A549 (cell line): ENCODE measurements around the gene BACH1. TPM values are rescaled to one million over a fixed set of nuclear protein-coding genes. Genes with fewer than 3 reads are reported as not detected.

Experiments
- ATAC-seq, 2 experiments: fragments of 200-7000 bp in 1 of 2; fragments of >200 bp in 1 of 2; cut with Nextera tagmentation in 1 of 2; cut with Tn5 transposase in 1 of 2; 3 replicates each; pipeline versions ENCODE4 v1.8.0 to v1.9.1; 2018 to 2020; ENCODE audit warnings: mild to moderate bottlenecking in 1 of 2, moderate library complexity in 1 of 2
- CTCF ChIA-PET: fragments of 300-600 bp; sonication (Branson Sonifier 250); formaldehyde crosslinking; extraction: SDS; loops from one replicate; lab custom pipeline; 2021; ENCODE audit warnings: antibody characterized with exemption, inconsistent platforms; lab: Yijun Ruan, JAX
- POLR2A ChIA-PET: fragments of 350-600 bp; formaldehyde crosslinking; extraction: SDS; loops from one replicate; lab custom pipeline; 2021; ENCODE audit warnings: antibody characterized with exemption, inconsistent platforms; lab: Yijun Ruan, JAX
- DNase-seq, 2 experiments: peaks; one replicate each; pipeline versions ENCODE4 v3.0.0 to v3.0.0-alpha.2; 2011 to 2016; ENCODE audit warnings: low read depth in 1 of 2, low spot score in 1 of 2
- FAIRE-seq: peaks from 2 replicates; lab custom pipeline; 2011; peaks lifted over from hg19 to GRCh38; lab: Jason Lieb, UNC
- H3K27ac ChIP-seq, 2 experiments: fragments of >200 bp; sonication (Bioruptor Twin); formaldehyde crosslinking; 3 replicates each; pipeline ENCODE4 v1.5.1; 2016 to 2017
- H3K4me1 ChIP-seq: fragments of >200 bp; sonication (Bioruptor Twin); formaldehyde crosslinking; 3 replicates; pipeline ENCODE4 v1.6.1; 2016
- H3K4me2 ChIP-seq: fragments of >200 bp; sonication (Bioruptor Twin); formaldehyde crosslinking; 3 replicates; pipeline ENCODE4 v1.6.1; 2016
- H3K4me3 ChIP-seq: fragments of >200 bp; sonication (Bioruptor Twin); formaldehyde crosslinking; 3 replicates; pipeline ENCODE4 v1.5.1; 2016
- H3K9me3 ChIP-seq: fragments of >200 bp; sonication (Bioruptor Twin); formaldehyde crosslinking; 3 replicates; pipeline ENCODE4 v1.6.1; 2016
- CEBPB ChIP-seq, 2 experiments: fragments of >200 bp in 1 of 2; sonication (Bioruptor Twin) in 1 of 2; formaldehyde crosslinking in 1 of 2; IDR thresholded peaks; 2 replicates each; pipeline ENCODE4 v1.6.1; 2012 to 2016
- EHMT2 ChIP-seq: fragments of 200-600 bp; sonication (generic); IDR thresholded peaks from 2 replicates; pipeline ENCODE4 v1.6.1; 2016; ENCODE audit warnings: antibody characterized with exemption, low read depth, mild to moderate bottlenecking, moderate library complexity
- ESRRA ChIP-seq: fragments of 150-350 bp; IDR thresholded peaks from 2 replicates; pipeline ENCODE4 v1.6.1; 2014; ENCODE audit warnings: mild to moderate bottlenecking, low read length, borderline replicate concordance
- GATA3 ChIP-seq: IDR thresholded peaks from 2 replicates; pipeline ENCODE4 v1.6.1; 2012; ENCODE audit warnings: borderline replicate concordance
- HEYL ChIP-seq: fragments of 250-450 bp; sonication (Bioruptor Pico); IDR thresholded peaks from 2 replicates; pipeline ENCODE4 v1.8.0; 2021; ENCODE audit warnings: mild to moderate bottlenecking, moderate library complexity
- HMGXB4 ChIP-seq: fragments of 250-450 bp; sonication (Bioruptor Pico); IDR thresholded peaks from 2 replicates; pipeline ENCODE4 v1.5.0; 2021; ENCODE audit warnings: mild to moderate bottlenecking, moderate library complexity, borderline replicate concordance
- HOXA7 ChIP-seq: fragments of 250-450 bp; sonication (Bioruptor Pico); IDR thresholded peaks from 2 replicates; pipeline ENCODE4 v1.5.0; 2020; ENCODE audit warnings: mild to moderate bottlenecking, moderate library complexity
- HOXB5 ChIP-seq: fragments of 250-450 bp; sonication (Bioruptor Pico); IDR thresholded peaks from 2 replicates; pipeline ENCODE4 v1.5.0; 2020; ENCODE audit warnings: mild to moderate bottlenecking, moderate library complexity
- KDM1A ChIP-seq: fragments of 200-600 bp; sonication (generic); IDR thresholded peaks from 2 replicates; pipeline ENCODE4 v1.6.1; 2016; ENCODE audit warnings: low read depth, mild to moderate bottlenecking
- MAFK ChIP-seq: fragments of 450-650 bp; IDR thresholded peaks from 2 replicates; pipeline ENCODE4 v1.6.1; 2014; ENCODE audit not compliant: partially characterized antibody
- MAZ ChIP-seq: fragments of 150-350 bp; IDR thresholded peaks from 2 replicates; pipeline ENCODE4 v1.6.1; 2014; ENCODE audit warnings: antibody characterized with exemption, low read depth, low read length, borderline replicate concordance
- MYC ChIP-seq: IDR thresholded peaks from 2 replicates; pipeline ENCODE4 v1.6.1; 2012; ENCODE audit warnings: mild to moderate bottlenecking, inconsistent platforms, low read length, improper control_type of control experiment, borderline replicate concordance
- NFE2L2 ChIP-seq: fragments of 150-350 bp; conservative IDR thresholded peaks from 2 replicates; pipeline ENCODE4 v1.6.1; 2014; ENCODE audit warnings: low read length
- POLR2AphosphoS2 ChIP-seq: conservative IDR thresholded peaks from 2 replicates; pipeline ENCODE4 v1.6.1; 2012; ENCODE audit warnings: low read length, improper control_type of control experiment, inconsistent platforms
- RAD21 ChIP-seq, 2 experiments: fragments of >200 bp in 1 of 2; sonication (Bioruptor Twin) in 1 of 2; formaldehyde crosslinking in 1 of 2; IDR thresholded peaks in 1 of 2; conservative IDR thresholded peaks in 1 of 2; 2 replicates in 1 of 2; 3 replicates in 1 of 2; pipeline ENCODE4 v1.6.1; 2012 to 2018; ENCODE audit warnings: inconsistent platforms in 1 of 2
- RARB ChIP-seq: fragments of 250-450 bp; sonication (Bioruptor Pico); IDR thresholded peaks from 2 replicates; pipeline ENCODE4 v1.8.0; 2021; ENCODE audit warnings: mild to moderate bottlenecking, moderate library complexity
- REST ChIP-seq: fragments of 200-600 bp; sonication (generic); IDR thresholded peaks from 2 replicates; pipeline ENCODE4 v1.6.1; 2016; ENCODE audit warnings: antibody characterized with exemption, mild to moderate bottlenecking, moderate library complexity
- RFX5 ChIP-seq: fragments of 450-650 bp; IDR thresholded peaks from 2 replicates; pipeline ENCODE4 v1.7.1; 2014; ENCODE audit warnings: antibody characterized with exemption, mild to moderate bottlenecking, moderate library complexity
- RNF2 ChIP-seq: fragments of 200-600 bp; sonication (generic); IDR thresholded peaks from 2 replicates; pipeline ENCODE4 v1.6.1; 2016; ENCODE audit warnings: low read depth, mild to moderate bottlenecking, antibody characterized with exemption, moderate library complexity, borderline replicate concordance
- SMC3 ChIP-seq: fragments of >200 bp; sonication (Bioruptor Twin); formaldehyde crosslinking; IDR thresholded peaks from 3 replicates; pipeline ENCODE4 v1.6.1; 2018; ENCODE audit warnings: inconsistent platforms
- SREBF2 ChIP-seq: fragments of 450-650 bp; IDR thresholded peaks from 2 replicates; pipeline ENCODE4 v1.6.1; 2014; ENCODE audit warnings: mild to moderate bottlenecking, moderate library complexity
- ZNF302 ChIP-seq: fragments of 250-450 bp; sonication (Bioruptor Pico); IDR thresholded peaks from 2 replicates; pipeline ENCODE4 v1.9.0; 2021; ENCODE audit warnings: inconsistent platforms, mild to moderate bottlenecking, moderate library complexity
- ZSCAN20 ChIP-seq: fragments of 250-450 bp; sonication (Bioruptor Pico); IDR thresholded peaks from 2 replicates; pipeline ENCODE4 v1.8.0; 2022; ENCODE audit warnings: mild to moderate bottlenecking, moderate library complexity
- WGBS: methylation state at CpG from one replicate; pipeline ENCODE4 v1.1.6; 2017; ENCODE audit errors: missing lambda C conversion rate; 5-methylcytosine and 5-hydroxymethylcytosine counted together
- polyA plus RNA-seq, 4 experiments: library from polyadenylated mRNA; depleted of rRNA in 3 of 4; stranded (reverse); fragments of >200 nt; fragmentation: RNase III in 1 of 4; extraction: RNeasy Plus Mini Kit Qiagen cat#74134 plus additional on column Dnase treatment in 1 of 4; gene quantifications; 2 replicates in 3 of 4; 3 replicates in 1 of 4; pipeline ENCODE4 v1.2.3, GENCODE V29; 2011 to 2017

BACH1 gene
- polyA plus RNA-seq, 2 of the 4 experiments (the other 2 are of a cell fraction), result 5.0 to 21.4 TPM

GRCh38 chr21:29308456-29308783, 9.7 kb downstream of the BACH1 start:
- ChIA-PET CTCF (no interaction called here), POLR2A (no interaction called here)
- TF ChIP-seq RFX5, result no peak
- TF ChIP-seq RAD21 (conservative IDR thresholded peaks at IDR 0.05 in 1 of 2, IDR thresholded peaks at IDR 0.05 in 1 of 2), result no peak
- TF ChIP-seq MAZ, result no peak
- no peak for TF ChIP-seq ZSCAN20 (CRISPR knock-in tag)
- no peak for TF ChIP-seq RARB (CRISPR knock-in tag)
- TF ChIP-seq NFE2L2, result no peak
- TF ChIP-seq, all 56 proteins: peak for 0
- H3K9me3 ChIP-seq, result no peaks in the 10 kb centered on the region
- DNase-seq (no peak), FAIRE-seq (no peak), ATAC-seq (no peak)
- no peak overlapping the region for H3K4me3 ChIP-seq
- 88% methylated on average over 2 of the region's 2 CpGs for WGBS
- H3K4me1 ChIP-seq, result peaks cover 11% of the 10 kb centered on the region; the same call in 1 of the 3 replicates
- H3K4me2 ChIP-seq, result no peak overlapping the region
- no peak overlapping the region for H3K27ac ChIP-seq

DNA sequence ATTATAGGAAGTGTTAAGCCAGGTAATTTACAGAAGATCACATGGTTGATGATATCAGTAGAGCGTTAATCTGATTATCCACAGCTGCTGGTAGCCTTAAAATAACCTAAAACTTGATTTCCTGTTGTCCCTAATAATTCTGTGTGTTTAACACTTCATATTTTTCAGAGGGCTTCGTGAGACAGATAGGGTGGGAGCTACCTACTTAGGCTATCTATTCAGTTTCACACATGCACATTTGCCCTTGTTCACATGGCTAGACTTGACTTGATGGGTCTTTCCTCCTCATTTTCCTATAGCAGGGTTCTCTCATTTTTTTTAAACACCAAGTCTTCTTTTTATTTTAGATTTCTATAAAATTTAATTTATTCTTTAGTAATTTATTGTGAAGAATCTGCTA, 11.0 kb downstream of the BACH1 start:
- no peak for TF ChIP-seq HOXB5 (CRISPR knock-in tag)
- no peak for TF ChIP-seq REST
- TF ChIP-seq MAZ, result no peak
- TF ChIP-seq HOXA7 (CRISPR knock-in tag), result no peak
- TF ChIP-seq RNF2, result no peak
- TF ChIP-seq RAD21 (conservative IDR thresholded peaks at IDR 0.05 in 1 of 2, IDR thresholded peaks at IDR 0.05 in 1 of 2), result no peak
- TF ChIP-seq MYC, result no peak
- TF ChIP-seq POLR2AphosphoS2, result no peak
- TF ChIP-seq ZNF302 (CRISPR knock-in tag), result no peak
- TF ChIP-seq MAFK, result no peak
- TF ChIP-seq EHMT2, result no peak
- no peak for ATAC-seq
- Histone ChIP-seq H3K4me1 (peaks cover 19% of the 10 kb centered on the region), H3K4me2 (no peak overlapping the region), H3K9me3 (no peaks in the 10 kb centered on the region), H3K27ac (no peak overlapping the region), H3K4me3 (no peak overlapping the region)
- DNase-seq, result no peak
- ChIA-PET POLR2A (no interaction called here), CTCF (interaction anchor here (0.7 kb wide), 1 partner anchor 26 kb away, joined by 3 read pairs; no protein-coding TSS in a partner anchor)
- WGBS, result 96% methylated on average over 2 of the region's 2 CpGs
- no peak for FAIRE-seq

DNA sequence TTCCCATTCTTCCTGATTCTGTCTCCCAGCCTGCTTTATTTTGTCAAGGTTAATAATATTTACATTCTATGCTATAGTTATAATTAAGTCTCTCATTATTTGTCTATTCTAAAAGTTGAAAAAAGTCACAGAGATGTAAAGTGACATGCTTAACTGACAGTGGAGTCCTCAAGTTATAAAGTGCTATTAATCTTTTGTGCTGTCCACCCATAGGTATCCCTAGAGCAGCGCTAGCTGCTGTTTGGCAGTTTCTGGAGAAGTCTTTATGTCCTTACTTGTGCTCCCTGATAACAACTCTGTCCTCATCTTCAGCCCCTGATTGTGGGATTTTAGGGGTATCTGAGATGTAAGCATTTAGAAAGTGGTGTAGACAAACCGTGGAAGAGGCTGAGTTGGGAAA, 13.1 kb downstream of the BACH1 start:
- ATAC-seq (no peak), FAIRE-seq (no peak), DNase-seq (no peak)
- Histone ChIP-seq H3K4me2 (no peak overlapping the region), H3K9me3 (no peaks in the 10 kb centered on the region), H3K4me3 (no peak overlapping the region), H3K27ac (no peak overlapping the region), H3K4me1 (peaks cover 29% of the 10 kb centered on the region)
- CTCF ChIA-PET, result interaction anchor here (1.0 kb wide), 1 partner anchor 372 kb away, joined by 3 read pairs; no protein-coding TSS in a partner anchor
- WGBS, result 100% methylated on average over 2 of the region's 2 CpGs
- TF ChIP-seq RFX5, result no peak
- TF ChIP-seq CEBPB (IDR thresholded peaks at IDR 0.05), result no peak
- no peak for TF ChIP-seq SMC3
- TF ChIP-seq SREBF2, result no peak
- no peak for TF ChIP-seq REST
- TF ChIP-seq HEYL (CRISPR knock-in tag), result no peak
- TF ChIP-seq ESRRA, result no peak
- no peak for TF ChIP-seq POLR2AphosphoS2
- no peak for TF ChIP-seq GATA3
- TF ChIP-seq HMGXB4 (CRISPR knock-in tag), result no peak
- TF ChIP-seq ZNF302 (CRISPR knock-in tag), result no peak
- no peak for TF ChIP-seq KDM1A
- TF ChIP-seq EHMT2, result no peak
- no peak for TF ChIP-seq MYC
- POLR2A ChIA-PET, result no interaction called here
